Panc1 (cell line): ENCODE data around the gene TENM3. TPM values are rescaled to one million over a fixed set of nuclear protein-coding genes. Genes with fewer than 3 reads are reported as not detected.

ENCODE experiments used
- ATAC-seq: fragments of 200-7000 bp; cut with Tn5 transposase; 2 replicates; pipeline ENCODE4 v1.9.1; 2020; ENCODE audit warnings: mild to moderate bottlenecking, moderate library complexity
- BruUV-seq: library from RNA; stranded (reverse); fragments of 400-500 nt; replicated peaks from 2 replicates; lab custom pipeline; 2021; lab: Mats Ljungman, UMichigan
- CTCF ChIA-PET: fragments of 300-600 bp; sonication (Branson Sonifier 250); formaldehyde crosslinking; loops from one replicate; lab custom pipeline; 2022; ENCODE audit warnings: antibody characterized with exemption; lab: Charles Lee
- POLR2A ChIA-PET: fragments of 300-600 bp; sonication (Branson Sonifier 250); formaldehyde crosslinking; loops from one replicate; lab custom pipeline; 2022; ENCODE audit warnings: antibody characterized with exemption; lab: Charles Lee
- DNase-seq: peaks from one replicate; pipeline ENCODE4 v3.0.0-alpha.2; 2010; ENCODE audit warnings: low read depth, low spot score
- H3K27ac ChIP-seq: 2 replicates; pipeline ENCODE4 v1.5.1; 2011; ENCODE audit warnings: mild to moderate bottlenecking, low read length, inconsistent platforms
- H3K27me3 ChIP-seq: fragments of 200-500 bp; sonication (Bioruptor generic); 2 replicates; pipeline ENCODE4 v1.6.0; 2014; ENCODE audit warnings: low read length, inconsistent platforms; ENCODE audit not compliant: control insufficient read depth, insufficient read depth
- H3K36me3 ChIP-seq: fragments of 200-500 bp; sonication (Bioruptor generic); 2 replicates; pipeline ENCODE4 v1.5.1; 2014; ENCODE audit warnings: inconsistent platforms, mild to moderate bottlenecking, low read length, moderate library complexity; ENCODE audit not compliant: control insufficient read depth, insufficient read depth
- H3K4me1 ChIP-seq: 2 replicates; pipeline ENCODE4 v1.5.1; 2011; ENCODE audit warnings: inconsistent platforms, mild to moderate bottlenecking, low read length, moderate library complexity; ENCODE audit not compliant: control insufficient read depth, insufficient read depth
- H3K4me3 ChIP-seq, 2 experiments: 2 replicates each; pipeline ENCODE4 v1.5.1; 2011 to 2012; ENCODE audit warnings: low read depth in 2 of 2, low read length in 2 of 2, mild to moderate bottlenecking in 2 of 2, inconsistent platforms in 1 of 2, moderate library complexity in 1 of 2
- H3K9me3 ChIP-seq: fragments of 200-500 bp; sonication (Bioruptor generic); 2 replicates; pipeline ENCODE4 v1.5.1; 2014; ENCODE audit warnings: low read depth, mild to moderate bottlenecking, inconsistent platforms, low read length, moderate library complexity; ENCODE audit not compliant: control insufficient read depth, insufficient read depth
- POLR2AphosphoS5 ChIP-seq: IDR thresholded peaks from 2 replicates; pipeline ENCODE4 v1.6.1; 2012; ENCODE audit warnings: mild to moderate bottlenecking, low read depth, low read length, moderate library complexity
- SIN3A ChIP-seq: IDR thresholded peaks from 2 replicates; pipeline ENCODE4 v1.6.1; 2012; ENCODE audit warnings: low read depth, mild to moderate bottlenecking, low read length, moderate library complexity, borderline replicate concordance; ENCODE audit not compliant: insufficient read depth
- TCF7L2 ChIP-seq: IDR thresholded peaks from 2 replicates; pipeline ENCODE4 v1.6.1; 2011; ENCODE audit warnings: mild to moderate bottlenecking, low read depth, low read length, inconsistent platforms
- in situ Hi-C: cut with HindIII; loops from 2 replicates; pipeline ENCODE4 v1.10.0; 2016; ENCODE audit warnings: low sequenced_read_pairs, low pct_unique_long_range_greater_than_20kb
- intact Hi-C: fragments of 100-400 bp; cut with micrococcal nuclease; formaldehyde crosslinking; loops from one replicate; pipeline ENCODE4 v1.10.0; 2022; ENCODE audit not compliant: unreplicated experiment
- total RNA-seq: library from RNA; stranded (reverse); gene quantifications from one replicate; pipeline ENCODE4 v1.2.1, GENCODE V29; 2021; ENCODE audit not compliant: unreplicated experiment
- TF ChIP-seq, protein P1 (sequence below): fragments of 450-650 bp; IDR thresholded peaks from 2 replicates; pipeline ENCODE4 v1.5.1; 2017; ENCODE audit warnings: mild to moderate bottlenecking
- TF ChIP-seq, protein P2 (sequence below), 2 experiments: IDR thresholded peaks; 2 replicates each; pipeline ENCODE4 v1.6.1; 2011 to 2012; ENCODE audit warnings: low read depth in 2 of 2, control low read depth in 1 of 2, low read length in 1 of 2, mild to moderate bottlenecking in 1 of 2, moderate library complexity in 1 of 2; ENCODE audit not compliant: insufficient read depth in 1 of 2

The TENM3 gene
- total RNA-seq, 1 experiment from 2014 or later: 0.95 TPM

DNA sequence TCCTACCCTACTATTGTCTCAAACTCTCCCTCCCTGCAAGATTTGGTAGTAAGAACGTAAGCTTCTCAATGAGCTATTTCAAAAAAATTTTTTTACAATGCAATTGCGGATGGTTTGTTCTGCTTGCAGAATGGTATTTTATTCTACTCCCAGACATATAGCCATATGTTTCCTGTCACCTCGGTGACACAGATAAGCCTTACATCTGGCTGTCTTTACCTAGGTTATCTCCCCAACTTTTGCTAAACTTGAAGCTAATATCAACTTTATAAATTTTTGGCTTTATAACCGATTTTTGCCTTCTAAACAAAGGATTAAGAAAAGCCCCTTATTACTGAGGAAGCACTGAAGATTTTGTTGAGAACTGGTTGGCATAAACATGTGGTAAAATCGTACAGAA is 331.5 kb downstream of the TENM3 start:
- Histone ChIP-seq H3K27ac (no peak overlapping the region), H3K27me3 (no peaks in the 10 kb centered on the region), H3K36me3 (no peaks in the 10 kb centered on the region), H3K9me3 (no peaks in the 10 kb centered on the region), H3K4me1 (no peaks in the 10 kb centered on the region), H3K4me3 (no peak overlapping the region)
- ChIA-PET POLR2A (no interaction called here), CTCF (no interaction called here)
- in situ Hi-C loops (no loop called here), intact Hi-C loops (no loop called here)
- ATAC-seq: no peak
- TF ChIP-seq, protein P1, sequence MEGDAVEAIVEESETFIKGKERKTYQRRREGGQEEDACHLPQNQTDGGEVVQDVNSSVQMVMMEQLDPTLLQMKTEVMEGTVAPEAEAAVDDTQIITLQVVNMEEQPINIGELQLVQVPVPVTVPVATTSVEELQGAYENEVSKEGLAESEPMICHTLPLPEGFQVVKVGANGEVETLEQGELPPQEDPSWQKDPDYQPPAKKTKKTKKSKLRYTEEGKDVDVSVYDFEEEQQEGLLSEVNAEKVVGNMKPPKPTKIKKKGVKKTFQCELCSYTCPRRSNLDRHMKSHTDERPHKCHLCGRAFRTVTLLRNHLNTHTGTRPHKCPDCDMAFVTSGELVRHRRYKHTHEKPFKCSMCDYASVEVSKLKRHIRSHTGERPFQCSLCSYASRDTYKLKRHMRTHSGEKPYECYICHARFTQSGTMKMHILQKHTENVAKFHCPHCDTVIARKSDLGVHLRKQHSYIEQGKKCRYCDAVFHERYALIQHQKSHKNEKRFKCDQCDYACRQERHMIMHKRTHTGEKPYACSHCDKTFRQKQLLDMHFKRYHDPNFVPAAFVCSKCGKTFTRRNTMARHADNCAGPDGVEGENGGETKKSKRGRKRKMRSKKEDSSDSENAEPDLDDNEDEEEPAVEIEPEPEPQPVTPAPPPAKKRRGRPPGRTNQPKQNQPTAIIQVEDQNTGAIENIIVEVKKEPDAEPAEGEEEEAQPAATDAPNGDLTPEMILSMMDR: no peak
- TF ChIP-seq, protein P2, sequence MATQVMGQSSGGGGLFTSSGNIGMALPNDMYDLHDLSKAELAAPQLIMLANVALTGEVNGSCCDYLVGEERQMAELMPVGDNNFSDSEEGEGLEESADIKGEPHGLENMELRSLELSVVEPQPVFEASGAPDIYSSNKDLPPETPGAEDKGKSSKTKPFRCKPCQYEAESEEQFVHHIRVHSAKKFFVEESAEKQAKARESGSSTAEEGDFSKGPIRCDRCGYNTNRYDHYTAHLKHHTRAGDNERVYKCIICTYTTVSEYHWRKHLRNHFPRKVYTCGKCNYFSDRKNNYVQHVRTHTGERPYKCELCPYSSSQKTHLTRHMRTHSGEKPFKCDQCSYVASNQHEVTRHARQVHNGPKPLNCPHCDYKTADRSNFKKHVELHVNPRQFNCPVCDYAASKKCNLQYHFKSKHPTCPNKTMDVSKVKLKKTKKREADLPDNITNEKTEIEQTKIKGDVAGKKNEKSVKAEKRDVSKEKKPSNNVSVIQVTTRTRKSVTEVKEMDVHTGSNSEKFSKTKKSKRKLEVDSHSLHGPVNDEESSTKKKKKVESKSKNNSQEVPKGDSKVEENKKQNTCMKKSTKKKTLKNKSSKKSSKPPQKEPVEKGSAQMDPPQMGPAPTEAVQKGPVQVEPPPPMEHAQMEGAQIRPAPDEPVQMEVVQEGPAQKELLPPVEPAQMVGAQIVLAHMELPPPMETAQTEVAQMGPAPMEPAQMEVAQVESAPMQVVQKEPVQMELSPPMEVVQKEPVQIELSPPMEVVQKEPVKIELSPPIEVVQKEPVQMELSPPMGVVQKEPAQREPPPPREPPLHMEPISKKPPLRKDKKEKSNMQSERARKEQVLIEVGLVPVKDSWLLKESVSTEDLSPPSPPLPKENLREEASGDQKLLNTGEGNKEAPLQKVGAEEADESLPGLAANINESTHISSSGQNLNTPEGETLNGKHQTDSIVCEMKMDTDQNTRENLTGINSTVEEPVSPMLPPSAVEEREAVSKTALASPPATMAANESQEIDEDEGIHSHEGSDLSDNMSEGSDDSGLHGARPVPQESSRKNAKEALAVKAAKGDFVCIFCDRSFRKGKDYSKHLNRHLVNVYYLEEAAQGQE (IDR thresholded peaks at IDR 0.05; ENCODE audit: insufficient read depth in 1 of 2, low read depth in 2 of 2, low read length in 1 of 2): no peak
- TF ChIP-seq TCF7L2: no peak
- no peak for TF ChIP-seq POLR2AphosphoS5
- no peak for DNase-seq
- no TSS peak for BruUV-seq

DNA sequence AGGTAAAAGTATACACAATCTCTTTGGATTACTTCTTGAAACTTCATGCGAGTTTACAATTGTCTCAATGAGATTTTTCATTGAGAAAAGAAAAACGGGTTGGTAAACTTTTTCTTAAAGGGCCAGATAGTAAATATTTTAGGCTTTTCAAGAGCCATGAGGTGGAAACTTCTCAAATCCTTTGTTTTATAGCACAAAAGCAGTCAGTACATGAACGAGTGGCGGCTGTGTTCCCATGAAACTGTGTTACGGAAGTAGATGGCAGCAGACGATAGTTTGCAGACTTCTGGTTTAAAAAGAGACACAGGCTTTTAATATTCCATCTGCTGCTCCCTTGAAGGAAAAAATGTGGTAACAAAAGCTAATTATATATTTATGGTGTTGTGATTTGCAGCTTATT is 332.0 kb downstream of the TENM3 start:
- TF ChIP-seq, protein P2 (IDR thresholded peaks at IDR 0.05; ENCODE audit: insufficient read depth in 1 of 2, low read depth in 2 of 2, low read length in 1 of 2): no peak
- TF ChIP-seq POLR2AphosphoS5: no peak
- no peak for TF ChIP-seq TCF7L2
- TF ChIP-seq, protein P1: no peak
- TF ChIP-seq SIN3A: no peak
- ChIA-PET POLR2A (no interaction called here), CTCF (no interaction called here)
- H3K27me3 ChIP-seq: no peaks in the 10 kb centered on the region
- BruUV-seq: no TSS peak
- no peak for ATAC-seq
- no peak overlapping the region for H3K27ac ChIP-seq
- no peaks in the 10 kb centered on the region for H3K4me1 ChIP-seq
- no peaks in the 10 kb centered on the region for H3K36me3 ChIP-seq
- H3K9me3 ChIP-seq: no peaks in the 10 kb centered on the region
- in situ Hi-C loops: no loop called here
- H3K4me3 ChIP-seq: no peak overlapping the region
- intact Hi-C loops: no loop called here
- no peak for DNase-seq
